T-helper 2 cell (primary cell): ENCODE measurements around the gene SUV39H2.
"Not testable (repeated sequence)": the region's sequence is repeated elsewhere in the genome, so short reads cannot be mapped to it uniquely, and the experiment has no call there.

Source experiments
- DNase-seq, 5 experiments: peaks; one replicate each; pipeline versions ENCODE4 v3.0.0 to v3.0.0-alpha.2; 2012 to 2022

The SUV39H2 gene

GRCh38 chr10:14942147-14942949 lies 63.7 kb downstream of the SUV39H2 start:
- not testable (repeated sequence) for DNase-seq

DNA sequence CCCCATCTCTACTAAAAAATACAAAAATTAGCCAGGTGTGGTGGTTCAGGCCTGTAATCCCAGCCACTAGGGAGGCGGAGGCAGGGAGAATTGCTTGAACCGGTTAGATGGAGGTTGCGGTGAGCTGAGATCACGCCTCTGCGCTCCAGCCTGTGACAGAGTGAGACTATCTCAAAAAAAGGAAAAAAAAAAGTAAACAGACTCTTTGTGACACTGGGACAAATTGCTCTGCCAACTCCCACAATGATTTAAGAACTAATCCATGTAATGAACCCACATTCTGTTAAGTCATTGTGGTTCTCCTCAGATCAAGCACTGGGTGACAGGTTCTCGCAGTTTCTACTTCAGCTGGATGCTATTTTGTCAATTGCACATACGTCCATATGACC lies 64.3 kb downstream of the SUV39H2 start:
- not testable (repeated sequence) for DNase-seq

DNA sequence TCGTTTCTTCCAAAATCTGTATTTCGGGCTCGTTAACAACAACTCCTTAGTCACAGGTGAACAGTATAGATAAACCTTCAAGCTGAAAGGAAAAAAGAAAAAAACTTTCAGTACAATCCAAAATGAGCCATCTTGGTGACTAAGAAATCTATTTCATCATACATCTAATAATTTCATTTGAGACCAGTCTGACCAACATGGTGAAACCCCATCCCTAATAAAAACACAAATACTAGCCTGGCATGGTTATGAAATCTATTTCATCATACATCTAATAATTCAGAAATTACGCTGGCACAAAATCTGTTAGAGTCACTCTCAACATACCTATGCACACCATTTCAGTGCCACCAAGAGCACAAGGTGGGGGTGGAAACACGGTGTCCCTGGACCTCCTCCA lies 66.4 kb downstream of the SUV39H2 start:
- no peak for DNase-seq

DNA sequence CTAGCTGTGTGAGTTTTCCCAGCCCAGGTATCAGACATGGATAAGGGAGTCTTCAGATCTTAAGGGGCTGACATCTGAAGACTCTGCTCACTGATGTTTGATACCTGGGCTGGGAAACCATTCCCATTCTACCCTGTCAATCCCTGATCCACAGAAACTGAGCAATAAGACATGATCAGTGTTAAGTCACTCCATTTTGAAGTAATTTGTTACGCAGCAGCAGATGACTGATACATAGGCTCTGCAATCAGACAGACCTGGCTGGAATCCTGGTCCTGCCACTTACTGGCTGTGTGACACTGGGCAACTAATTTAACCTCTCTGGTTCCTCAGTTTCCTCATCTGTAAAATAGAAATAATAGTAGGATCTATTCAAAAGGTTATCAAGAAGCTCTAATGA lies 68.6 kb downstream of the SUV39H2 start:
- no peak for DNase-seq

DNA sequence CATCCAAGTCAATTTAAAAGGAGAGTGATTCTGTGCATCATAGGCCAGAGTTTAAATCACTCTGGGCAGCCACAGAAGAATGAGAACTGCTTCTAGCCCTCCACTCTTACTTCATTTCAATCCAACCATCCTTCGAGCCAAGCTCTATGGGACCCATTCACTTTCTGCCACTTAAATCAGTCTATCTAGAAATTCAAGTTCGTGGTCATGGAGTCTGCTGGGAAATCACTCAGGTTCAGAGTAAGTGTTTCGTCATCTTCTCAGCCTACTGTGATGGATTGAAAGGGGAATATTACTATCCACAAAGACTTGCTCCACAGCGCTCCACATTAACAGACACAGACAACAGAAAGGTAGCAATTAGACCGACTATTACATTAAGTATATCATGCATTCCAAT lies 70.6 kb downstream of the SUV39H2 start:
- no peak for DNase-seq

DNA sequence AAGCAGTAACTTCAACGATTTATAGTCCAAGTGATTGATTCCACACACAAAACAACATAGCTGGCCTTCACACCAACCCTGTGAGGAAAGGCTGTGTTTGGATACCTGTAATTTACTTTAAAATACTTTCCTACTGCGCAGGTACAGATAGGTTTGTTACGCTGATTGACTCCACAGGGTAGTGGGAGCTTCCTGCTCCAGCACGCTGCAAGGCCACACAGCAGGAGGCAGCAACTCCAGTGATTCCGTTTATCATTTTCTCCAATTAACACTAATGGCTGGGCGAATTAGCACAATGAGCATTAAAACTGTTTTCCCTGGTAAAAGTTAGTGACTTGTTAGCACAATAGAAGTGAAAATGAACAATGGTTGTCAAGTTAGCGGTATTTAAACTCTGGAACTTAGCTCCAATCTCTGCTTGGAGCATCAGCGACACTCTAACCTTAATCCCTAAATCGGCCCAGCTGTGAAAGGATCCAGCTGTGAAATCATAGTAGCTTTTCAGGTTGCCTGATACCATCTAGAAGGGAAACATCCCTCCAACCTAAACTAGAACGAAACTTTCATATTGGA lies 74.3 kb downstream of the SUV39H2 start:
- peak in 1 of 5 experiments; percentile 13 for DNase-seq

DNA sequence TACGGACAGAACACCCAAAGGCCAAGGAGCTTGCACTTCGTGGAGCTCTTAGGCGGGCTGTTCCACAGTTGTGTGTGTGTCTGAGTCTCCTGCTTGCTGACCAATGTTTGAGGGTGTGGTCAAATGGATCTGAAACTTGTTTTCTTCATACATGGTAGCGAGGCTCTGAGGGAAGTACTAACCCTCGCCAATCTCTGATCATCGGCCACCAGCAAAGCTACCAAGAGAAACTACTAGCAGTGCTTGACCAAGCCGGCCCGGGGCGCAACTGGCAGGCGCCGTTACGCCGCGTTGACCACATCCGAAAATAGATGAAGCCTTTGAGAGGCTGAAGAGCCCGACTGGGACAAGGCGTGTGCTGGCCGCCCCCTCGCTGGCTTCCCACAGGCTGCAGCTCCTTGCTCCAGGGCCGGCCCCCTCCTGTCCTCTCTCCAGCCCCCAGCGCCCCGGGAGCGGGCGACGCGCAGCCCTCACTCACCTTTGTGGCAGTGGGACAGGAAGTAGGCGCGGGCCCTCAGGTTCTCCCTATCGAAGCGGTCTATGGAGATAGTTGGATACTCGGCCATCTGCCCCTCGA lies 74.8 kb downstream of the SUV39H2 start:
- peak in 1 of 5 experiments; percentile 46 for DNase-seq
